Dermis blood vessel endothelial cell (primary cell): ENCODE measurements around the gene EML1. TPM values are rescaled to one million over a fixed set of nuclear protein-coding genes. Genes with fewer than 3 reads are reported as not detected.
"Not testable (repeated sequence)": the region's sequence is repeated elsewhere in the genome, so short reads cannot be mapped to it uniquely, and the experiment has no call there.

Experiments
- DNase-seq: peaks from one replicate; pipeline ENCODE4 v3.0.0; 2010
- total RNA-seq: library from RNA; depleted of rRNA; stranded (reverse); fragments of >200 nt; gene quantifications from 2 replicates; pipeline ENCODE4 v1.2.3, GENCODE V29; 2014

EML1 gene
- total RNA-seq, 1 donor from 2014 or later, result 47.1 TPM

GRCh38 chr14:99755629-99756603 lies 37.3 kb upstream of the EML1 start:
- peak; percentile 93 for DNase-seq

- DNase-seq, result peak; percentile 43
Observed at GRCh38 chr14:99756796-99757195, 36.4 kb upstream of the EML1 start.

GRCh38 chr14:99757331-99758070 lies 35.7 kb upstream of the EML1 start:
- peak; percentile 82 for DNase-seq

GRCh38 chr14:99758121-99758821 lies 34.9 kb upstream of the EML1 start:
- DNase-seq, result peak; percentile 77

- DNase-seq, result no peak
Observed at GRCh38 chr14:99758872-99759545, 34.2 kb upstream of the EML1 start.

- peak; percentile 62 for DNase-seq
Observed at GRCh38 chr14:99759546-99759925, 33.7 kb upstream of the EML1 start.

GRCh38 chr14:99760817-99761216 lies 32.4 kb upstream of the EML1 start:
- no peak for DNase-seq

GRCh38 chr14:99762911-99763310 lies 30.3 kb upstream of the EML1 start:
- not testable (repeated sequence) for DNase-seq

- no peak for DNase-seq
Observed at GRCh38 chr14:99763527-99764221, 29.5 kb upstream of the EML1 start.

GRCh38 chr14:99764222-99764706 lies 28.9 kb upstream of the EML1 start:
- DNase-seq, result no peak

- DNase-seq, result no peak
Observed at GRCh38 chr14:99768381-99768780, 24.8 kb upstream of the EML1 start.

GRCh38 chr14:99769123-99769522 lies 24.1 kb upstream of the EML1 start:
- DNase-seq, result no peak

GRCh38 chr14:99769799-99770198 lies 23.4 kb upstream of the EML1 start:
- no peak for DNase-seq

- no peak for DNase-seq
Observed at GRCh38 chr14:99772371-99773283, 20.6 kb upstream of the EML1 start.

- DNase-seq, result no peak
Observed at GRCh38 chr14:99773521-99774497, 19.4 kb upstream of the EML1 start.

GRCh38 chr14:99774556-99775307 lies 18.5 kb upstream of the EML1 start:
- peak; percentile 19 for DNase-seq

- DNase-seq, result no peak
Observed at GRCh38 chr14:99775351-99775750, 17.9 kb upstream of the EML1 start.

GRCh38 chr14:99777951-99778350 lies 15.3 kb upstream of the EML1 start:
- DNase-seq, result no peak
